HS-27A (cell line): ENCODE measurements around the gene PTPN4.

ENCODE experiments used
- DNase-seq: peaks from one replicate; pipeline ENCODE4 v3.0.0-alpha.2; 2012; ENCODE audit warnings: low read depth, missing footprints

Gene PTPN4

GRCh38 chr2:119809339-119810048 lies 49.8 kb downstream of the PTPN4 start:
- peak; percentile 38 for DNase-seq

- no peak for DNase-seq
These were observed 50.4 kb downstream of the PTPN4 start for GRCh38 chr2:119810049-119810630.

- DNase-seq = no peak
These were observed 54.5 kb downstream of the PTPN4 start for GRCh38 chr2:119814216-119814615.

- no peak for DNase-seq
These were observed 59.1 kb downstream of the PTPN4 start for GRCh38 chr2:119818792-119819191.

GRCh38 chr2:119819846-119820245 lies 60.1 kb downstream of the PTPN4 start:
- no peak for DNase-seq

GRCh38 chr2:119820275-119820674 lies 60.6 kb downstream of the PTPN4 start:
- peak; percentile 55 for DNase-seq

GRCh38 chr2:119821266-119821665 lies 61.5 kb downstream of the PTPN4 start:
- no peak for DNase-seq

GRCh38 chr2:119823734-119824334 lies 64.1 kb downstream of the PTPN4 start:
- no peak for DNase-seq

- no peak for DNase-seq
These were observed 66.7 kb downstream of the PTPN4 start for GRCh38 chr2:119826370-119826961.

GRCh38 chr2:119827866-119828507 lies 68.3 kb downstream of the PTPN4 start:
- DNase-seq = no peak

- DNase-seq = no peak
These were observed 76.9 kb downstream of the PTPN4 start for GRCh38 chr2:119836455-119837142.

- no peak for DNase-seq
These were observed 77.6 kb downstream of the PTPN4 start for GRCh38 chr2:119837350-119837749.

- DNase-seq = no peak
These were observed 78.0 kb downstream of the PTPN4 start for GRCh38 chr2:119837759-119838158.

- no peak for DNase-seq
These were observed 78.5 kb downstream of the PTPN4 start for GRCh38 chr2:119838179-119838578.

- DNase-seq = no peak
These were observed 81.8 kb downstream of the PTPN4 start for GRCh38 chr2:119841550-119841949.

- no peak for DNase-seq
These were observed 86.3 kb downstream of the PTPN4 start for GRCh38 chr2:119846021-119846420.

- no peak for DNase-seq
These were observed 90.3 kb downstream of the PTPN4 start for GRCh38 chr2:119849838-119850565.

GRCh38 chr2:119852214-119852613 lies 92.5 kb downstream of the PTPN4 start:
- no peak for DNase-seq

- no peak for DNase-seq
These were observed 94.2 kb downstream of the PTPN4 start for GRCh38 chr2:119853777-119854399.

- no peak for DNase-seq
These were observed 96.8 kb downstream of the PTPN4 start for GRCh38 chr2:119856469-119856901.

- no peak for DNase-seq
These were observed 98.0 kb downstream of the PTPN4 start for GRCh38 chr2:119857742-119858141.
